NCI-H1930 (cell line): ENCODE measurements around the gene LRP2.

Experiments used
- DNase-seq, 2 experiments: peaks; one replicate each; lab custom pipeline; 2025; lab: John Stamatoyannopoulos, UW

The LRP2 gene

DNA sequence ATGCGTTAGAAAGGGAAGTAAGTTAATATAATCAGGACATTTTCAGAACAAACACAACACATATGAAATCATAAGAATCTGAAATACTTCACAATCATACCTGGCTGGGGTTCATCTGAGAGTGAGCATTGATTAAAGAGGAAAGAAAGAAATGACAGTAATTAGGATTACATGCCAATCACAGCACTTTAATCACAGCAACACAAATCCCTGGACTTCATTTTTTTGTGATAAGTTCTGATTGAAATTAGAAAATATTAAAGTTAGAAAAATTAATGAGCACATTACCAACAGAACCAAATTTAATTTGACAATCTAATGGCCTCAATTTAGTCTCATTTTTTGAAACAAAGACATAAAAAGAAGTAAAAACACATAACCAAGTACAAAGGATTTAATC, 121.9 kb downstream of the LRP2 start:
- no peak for DNase-seq

DNA sequence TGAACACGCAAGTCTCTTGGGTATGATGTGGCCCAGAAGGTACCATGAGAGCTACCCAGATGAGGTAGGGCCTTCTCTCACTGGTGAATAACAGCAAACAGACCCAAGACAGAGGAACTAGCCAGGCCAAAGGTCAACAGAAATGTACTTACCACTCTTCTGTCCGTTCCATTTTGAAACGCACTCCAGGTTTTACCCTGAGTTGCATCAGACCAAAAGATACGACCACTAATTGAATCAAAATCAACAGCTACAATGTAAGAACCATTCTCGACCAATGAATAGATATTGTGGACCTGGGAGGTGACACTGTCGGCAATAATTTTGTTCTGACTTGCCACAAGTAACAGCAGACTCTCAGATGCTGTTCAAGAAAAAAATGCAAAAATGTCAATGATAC, 124.4 kb downstream of the LRP2 start:
- DNase-seq: peak in 1 of 2 experiments; percentile 29

DNA sequence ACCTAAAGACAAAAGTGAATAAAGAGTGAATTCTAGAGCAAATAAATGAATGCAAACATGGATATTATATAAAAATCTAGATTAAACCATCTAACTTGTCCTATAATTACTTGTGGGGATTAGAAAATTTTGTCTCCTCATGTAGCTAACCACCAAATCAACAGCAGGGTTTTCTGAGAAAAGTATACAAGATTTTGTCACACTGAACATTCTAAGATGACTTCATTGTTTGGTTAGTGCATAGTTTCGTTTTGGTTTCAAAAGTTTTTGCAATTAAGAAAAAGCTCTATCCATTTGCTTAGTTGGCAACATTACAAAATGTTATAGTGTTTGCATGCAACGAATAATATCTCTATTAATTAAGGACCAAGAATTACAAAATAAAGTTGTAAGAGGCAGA, 125.0 kb downstream of the LRP2 start:
- no peak for DNase-seq

DNA sequence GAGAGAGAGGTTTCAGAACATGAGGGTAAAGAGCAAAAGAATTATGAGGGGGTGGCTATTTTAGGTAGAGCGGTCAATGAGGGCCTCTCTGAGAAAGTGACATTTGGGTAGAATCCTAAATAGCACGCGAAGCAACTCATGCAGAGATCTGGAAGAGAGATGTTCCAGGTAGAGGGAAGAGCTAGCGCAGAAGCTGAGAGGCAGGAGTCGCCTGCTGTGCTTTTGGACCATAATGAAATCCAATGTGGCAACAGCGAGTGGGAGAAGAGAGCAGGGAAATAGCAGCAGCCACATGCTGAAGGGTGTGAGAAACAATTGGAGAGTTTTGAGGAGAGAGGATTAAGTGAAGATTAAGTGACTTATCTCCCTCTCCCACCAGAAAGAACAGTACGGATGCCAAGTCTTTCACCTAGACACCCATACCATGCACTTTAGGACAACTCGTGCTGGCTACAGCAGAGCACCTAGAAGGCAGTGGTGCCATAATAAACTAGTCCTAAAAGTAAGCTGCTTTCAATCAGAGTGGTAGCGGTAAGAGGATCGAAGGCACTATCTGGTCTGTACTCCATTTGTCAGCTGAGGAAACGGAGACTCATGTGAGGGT, 129.7 kb downstream of the LRP2 start:
- DNase-seq: no peak

DNA sequence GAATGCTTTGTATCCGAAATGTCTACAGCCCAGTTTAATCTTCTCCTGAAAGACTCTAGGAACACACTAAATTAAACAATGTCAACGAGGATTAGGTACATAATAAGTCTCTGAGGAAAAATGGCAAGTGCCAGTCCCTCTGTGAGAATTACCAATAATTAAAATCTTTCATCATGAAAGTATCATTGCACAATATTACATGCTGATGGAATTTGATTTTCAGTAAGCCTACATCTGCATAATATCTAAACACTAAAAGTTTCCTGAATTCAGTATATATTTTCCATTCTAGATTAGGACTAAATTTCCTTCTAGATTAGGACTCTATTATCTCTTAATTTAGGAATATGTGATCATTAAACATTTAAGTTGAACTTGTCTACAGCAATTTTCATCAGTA, 132.1 kb downstream of the LRP2 start:
- DNase-seq: no peak

DNA sequence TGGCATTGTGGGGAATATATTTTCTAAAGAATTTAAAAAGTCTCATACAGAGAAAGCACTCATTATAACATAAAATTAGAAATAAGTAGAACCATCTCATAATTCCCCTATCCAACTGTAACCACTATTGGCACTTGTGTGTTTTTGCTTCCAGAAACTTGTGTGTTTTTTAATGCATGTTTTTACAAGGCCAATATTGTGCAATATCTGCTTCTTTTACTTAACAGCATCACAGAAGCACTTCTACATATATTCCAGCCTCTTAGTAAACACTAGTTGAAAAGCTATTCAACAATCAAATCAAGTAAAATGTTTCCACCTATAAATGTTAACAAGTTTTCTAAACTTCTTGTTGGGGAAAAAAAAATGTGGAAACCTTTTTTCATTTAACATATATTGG, 132.7 kb downstream of the LRP2 start:
- DNase-seq: no peak

DNA sequence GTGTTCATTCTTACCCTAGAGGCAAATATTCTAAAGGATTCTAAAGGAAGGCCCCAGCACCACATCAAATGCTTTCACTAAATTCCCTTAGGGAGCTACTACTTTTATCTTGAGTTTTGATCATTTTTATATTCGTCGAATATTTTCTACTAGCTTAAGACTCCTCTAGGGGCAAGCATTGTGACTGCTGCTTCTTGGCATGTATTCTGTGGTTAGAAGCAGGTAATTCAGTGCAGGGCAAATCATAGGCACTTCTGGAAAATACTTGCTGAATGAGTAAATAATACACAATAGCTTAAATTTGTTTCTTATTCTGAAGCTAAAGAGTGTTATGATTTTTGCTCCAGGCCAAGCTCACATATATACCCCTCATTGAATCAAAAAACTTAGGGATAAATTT, 136.4 kb downstream of the LRP2 start:
- no peak for DNase-seq

DNA sequence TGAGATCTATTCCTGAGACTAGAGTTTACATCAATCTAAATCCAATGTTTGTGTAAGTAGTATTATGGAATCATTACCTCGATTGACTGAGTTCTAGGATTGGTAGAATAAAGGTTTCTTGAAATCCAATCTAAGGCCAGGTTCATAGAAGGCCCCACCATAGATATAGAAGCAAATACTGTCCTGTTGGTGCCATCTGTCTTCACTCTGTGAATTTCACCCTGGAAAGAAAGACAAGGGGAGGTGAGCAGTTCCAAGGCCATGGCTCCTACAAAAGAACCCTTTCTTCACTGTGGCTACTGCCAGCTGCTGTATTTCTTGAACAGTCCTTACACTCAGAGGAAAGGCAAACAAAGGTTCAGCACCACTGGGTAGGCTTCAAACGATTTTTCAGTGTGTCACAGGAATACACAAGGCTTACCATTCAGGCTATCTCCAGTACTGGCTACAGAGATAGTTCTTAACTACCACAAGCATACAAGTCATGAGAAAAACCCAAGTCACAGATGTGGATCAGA, 137.0 kb downstream of the LRP2 start:
- no peak for DNase-seq

DNA sequence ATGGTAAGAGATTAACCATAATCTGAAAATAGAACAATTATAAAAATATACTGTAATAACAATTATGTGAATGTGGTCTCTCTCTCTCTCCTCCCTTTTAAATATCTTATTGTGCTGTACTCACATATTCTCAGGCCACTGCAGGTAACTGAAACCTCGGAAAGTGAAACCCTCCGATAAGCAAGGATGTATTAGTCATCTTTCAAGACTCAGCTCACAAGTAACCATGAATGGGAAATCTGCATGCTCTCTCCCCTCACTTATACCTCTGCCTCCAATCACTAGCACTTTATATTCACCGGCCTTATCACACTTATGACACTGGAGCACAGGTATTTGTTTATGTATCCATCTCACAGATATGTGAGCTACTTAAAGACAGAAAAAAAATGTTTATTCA, 139.7 kb downstream of the LRP2 start:
- no peak for DNase-seq

DNA sequence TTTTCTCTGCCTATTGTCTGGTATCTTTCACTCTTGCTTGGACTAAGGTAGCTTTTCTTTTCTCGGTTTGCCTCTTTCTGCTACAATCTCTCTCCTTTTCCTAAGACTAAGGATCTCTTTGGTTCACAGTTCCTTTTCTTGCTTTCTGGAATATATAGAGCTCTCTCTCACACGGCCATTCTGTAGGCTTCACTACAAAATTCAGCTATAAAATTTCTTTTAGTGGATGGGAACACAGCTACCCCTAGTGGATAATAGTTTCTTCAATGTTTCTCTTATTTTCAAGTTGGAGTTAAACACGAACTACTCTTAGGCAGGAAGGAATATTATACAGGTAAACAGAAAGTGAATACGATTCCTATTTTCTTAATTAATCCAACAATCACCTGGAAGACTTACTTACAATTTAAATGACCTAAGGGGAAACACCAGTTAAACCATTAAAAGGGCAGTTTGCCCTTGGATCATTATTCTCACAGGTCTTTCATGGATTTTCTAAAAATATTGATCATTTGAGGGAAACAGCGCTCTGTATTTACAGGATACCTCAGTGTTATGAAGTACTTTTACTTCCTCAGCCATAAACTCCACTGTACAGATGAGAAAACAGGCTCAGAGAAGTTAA, 140.5 kb downstream of the LRP2 start:
- peak in 1 of 2 experiments; percentile 8 for DNase-seq

DNA sequence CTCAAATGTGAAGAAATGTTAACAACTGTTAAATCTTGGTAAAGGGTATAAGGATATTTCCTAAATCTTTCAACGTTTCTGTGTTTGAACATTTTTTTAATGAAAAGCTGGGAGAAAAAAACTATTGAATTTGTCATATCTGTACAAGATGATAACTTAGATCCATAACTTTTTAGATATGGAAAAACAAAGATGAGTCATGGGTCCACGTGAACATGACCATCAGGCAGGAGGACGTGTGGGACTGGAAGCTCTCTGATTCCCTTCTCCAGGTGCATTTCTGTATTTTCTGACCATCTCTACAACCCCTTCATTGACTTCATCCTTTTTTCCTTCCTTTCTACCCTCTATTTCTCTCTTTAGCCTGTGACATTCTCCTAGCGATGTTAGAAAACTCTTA, 151.4 kb downstream of the LRP2 start:
- no peak for DNase-seq

DNA sequence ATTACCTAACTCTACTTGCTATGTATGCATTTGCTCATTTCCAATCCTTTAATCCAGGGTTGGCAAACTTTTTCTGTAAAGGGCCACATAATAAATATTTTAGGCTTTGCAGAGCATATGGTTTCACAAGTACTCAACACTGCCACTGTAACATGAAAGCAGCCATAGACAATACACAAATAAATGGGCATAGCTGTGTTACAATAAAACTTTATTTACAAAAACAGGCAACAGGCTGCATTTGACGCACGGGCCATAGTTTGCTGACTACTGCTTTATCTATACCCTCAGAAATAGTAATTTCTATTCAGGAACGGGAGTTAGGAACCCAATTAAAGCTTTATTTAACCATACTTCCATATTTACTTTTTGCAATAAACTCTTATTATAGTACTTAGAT, 154.3 kb downstream of the LRP2 start:
- no peak for DNase-seq

DNA sequence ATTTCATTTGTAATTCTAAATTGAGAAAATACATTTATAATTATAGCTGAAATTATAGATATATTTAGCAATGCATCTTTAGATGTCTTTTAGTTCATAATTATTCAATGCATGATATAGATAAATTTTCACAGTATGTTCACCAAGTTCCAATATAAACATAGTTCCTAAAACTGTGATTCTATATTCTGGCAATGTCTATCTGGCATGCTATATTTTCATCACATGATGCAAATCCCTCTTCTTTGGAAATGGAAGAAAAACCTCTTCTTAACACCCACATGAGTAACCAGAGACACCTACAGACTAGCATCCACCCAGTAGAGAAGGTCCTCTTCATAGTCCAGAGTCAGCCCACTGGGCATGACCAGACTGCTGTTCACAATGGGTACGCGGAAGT, 157.2 kb downstream of the LRP2 start:
- DNase-seq: no peak

DNA sequence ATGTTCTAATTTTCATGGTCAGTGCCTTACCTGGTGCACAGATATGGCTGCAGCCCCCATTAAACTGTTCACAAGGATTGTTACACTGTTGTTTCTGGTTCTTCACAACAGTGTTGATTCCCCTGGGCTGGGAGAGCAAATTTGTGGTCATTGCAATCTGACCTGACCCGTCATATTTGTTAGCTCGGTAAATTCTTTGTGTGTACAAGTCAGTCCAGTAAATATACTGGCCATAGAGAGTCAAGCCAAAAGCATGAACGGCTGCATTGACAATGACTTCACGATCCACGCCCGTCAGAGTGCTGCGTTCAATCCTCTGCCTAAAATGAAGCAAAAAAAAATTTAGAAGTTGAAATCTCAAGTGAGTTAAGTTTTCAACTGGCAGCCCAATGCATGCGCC, 158.4 kb downstream of the LRP2 start:
- no peak for DNase-seq

DNA sequence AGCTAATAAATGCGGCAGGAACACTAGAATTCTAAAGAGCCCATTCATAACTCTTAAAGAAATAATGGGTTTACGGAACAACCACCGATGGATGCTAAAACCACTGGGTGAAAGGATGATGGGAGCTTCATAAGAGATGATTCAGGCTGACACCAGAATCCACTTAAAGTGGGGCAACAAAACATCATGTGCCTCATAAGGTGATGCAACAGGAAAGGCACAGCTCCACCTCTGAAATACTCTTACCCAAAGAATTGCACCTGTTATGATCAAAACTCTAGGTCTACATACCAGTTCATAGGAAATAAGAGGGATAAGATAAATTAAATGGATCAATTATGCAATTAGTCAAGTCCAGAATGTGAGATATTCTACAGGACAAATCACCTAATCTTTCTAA, 161.6 kb downstream of the LRP2 start:
- DNase-seq: no peak

DNA sequence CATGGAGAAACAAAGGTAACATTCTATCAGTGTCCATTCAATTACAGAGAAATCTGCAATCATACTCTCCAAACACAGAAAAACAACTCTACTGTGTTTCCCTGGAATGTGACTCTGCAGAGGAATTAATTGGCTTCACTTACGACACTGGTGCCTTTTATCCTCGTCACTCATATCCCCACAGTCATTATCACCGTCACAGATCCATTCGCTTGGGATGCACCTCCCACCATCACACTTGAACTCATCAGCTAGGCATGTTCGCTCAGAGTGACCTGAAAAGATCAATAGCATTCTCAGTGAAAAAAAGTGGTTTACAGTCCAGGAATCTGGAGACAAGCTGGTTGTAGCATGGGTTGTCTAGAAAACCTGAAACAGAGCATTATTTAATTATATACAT, 168.7 kb downstream of the LRP2 start:
- no peak for DNase-seq

DNA sequence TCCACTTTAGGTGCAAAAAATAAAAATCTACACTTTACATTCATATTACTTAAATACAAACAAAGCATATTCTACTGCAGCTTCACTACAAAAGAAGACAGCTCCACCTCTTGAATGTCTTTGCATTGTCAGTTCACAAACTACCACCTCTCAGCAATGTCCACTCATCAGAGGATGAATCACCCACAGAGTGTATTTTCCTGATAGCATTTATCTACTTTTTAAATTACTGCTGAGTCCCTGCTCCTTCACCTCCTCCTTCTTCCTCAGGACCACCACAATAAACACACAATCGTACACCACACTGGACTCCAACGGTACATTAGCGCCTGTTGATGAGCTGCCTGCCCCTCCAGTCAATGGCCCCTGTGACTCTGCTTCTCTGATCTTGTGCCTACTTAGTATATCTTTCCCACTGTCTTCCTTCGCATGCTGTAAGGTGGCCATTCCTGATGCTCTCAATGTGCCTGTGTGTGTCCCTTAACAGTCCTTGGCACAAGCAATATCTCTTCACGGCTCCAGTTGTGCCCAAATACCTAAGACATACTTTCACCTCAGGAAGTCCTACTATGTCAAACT, 172.0 kb downstream of the LRP2 start:
- DNase-seq: no peak

DNA sequence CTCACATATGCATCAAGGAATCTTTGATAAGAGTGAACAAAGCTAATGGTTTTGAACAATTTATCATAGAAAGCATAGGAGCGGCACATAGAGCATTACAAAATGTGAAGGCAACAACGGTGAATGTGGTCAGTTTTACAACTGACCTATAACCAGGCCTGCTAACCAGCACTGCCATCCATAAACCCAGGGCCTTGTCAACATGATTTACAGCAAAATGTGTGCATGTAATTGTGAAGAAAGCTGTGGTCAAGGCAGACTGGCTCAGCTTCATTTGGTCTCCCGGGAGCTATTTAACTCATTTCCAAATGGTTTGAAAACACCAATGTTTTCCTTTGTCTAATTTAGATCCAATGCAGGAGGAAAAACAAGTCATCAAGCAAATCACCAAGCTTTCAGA, 173.2 kb downstream of the LRP2 start:
- DNase-seq: peak; percentile 26 to 48

DNA sequence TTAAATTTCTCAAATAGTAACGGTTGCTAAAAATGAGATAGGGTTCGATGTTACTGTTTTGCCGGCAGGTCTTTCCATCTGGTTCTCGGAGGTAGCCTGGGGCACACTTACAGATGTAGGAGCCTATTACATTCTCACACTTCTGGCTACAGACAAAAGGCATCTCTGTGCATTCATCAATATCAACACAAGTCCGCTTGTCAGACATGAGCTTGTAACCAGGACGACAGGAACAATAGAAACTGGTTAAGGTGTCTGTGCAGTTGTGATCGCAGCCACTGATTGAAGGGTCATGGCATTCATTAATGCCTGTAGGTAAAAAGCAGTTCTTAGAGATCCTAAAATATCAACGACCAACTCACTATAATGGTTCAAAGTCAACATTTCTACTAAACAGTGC, 176.6 kb downstream of the LRP2 start:
- DNase-seq: no peak

DNA sequence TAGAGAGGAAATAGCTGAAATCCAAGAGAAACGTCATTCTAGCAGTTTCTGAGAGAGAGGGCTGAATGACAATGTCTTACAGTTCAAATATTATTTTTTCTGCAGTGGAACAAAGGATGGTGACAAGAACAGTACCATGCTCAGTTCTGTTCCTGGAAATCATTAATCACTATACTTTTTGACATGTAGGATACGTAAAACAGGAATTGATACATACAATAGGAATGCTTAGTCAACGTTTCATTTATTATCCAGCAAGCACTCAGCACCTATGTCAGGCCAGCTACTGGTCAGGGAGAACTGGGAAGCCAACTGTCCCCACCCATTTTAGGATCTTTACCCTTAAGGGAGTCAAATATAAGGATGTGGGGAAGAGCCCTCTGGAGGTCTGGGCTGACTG, 178.3 kb downstream of the LRP2 start:
- no peak for DNase-seq

DNA sequence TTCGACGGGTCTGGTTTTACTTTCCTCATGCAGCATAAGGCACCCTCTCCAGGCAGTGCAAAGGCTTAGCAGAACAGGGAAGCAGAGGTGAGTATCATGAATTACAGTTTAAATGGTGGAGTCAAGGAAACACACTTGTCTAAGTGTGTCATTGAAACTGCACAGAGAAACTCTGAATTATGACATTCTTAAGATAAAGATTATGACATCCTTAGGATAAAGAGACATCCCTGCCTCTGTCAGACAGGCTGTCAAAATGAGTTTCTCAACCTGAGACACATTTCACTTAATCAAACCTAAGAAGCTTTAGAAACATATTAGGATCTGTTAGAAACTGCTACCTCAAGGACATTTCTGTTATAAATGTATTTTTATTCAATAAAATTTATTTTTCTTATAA, 179.8 kb downstream of the LRP2 start:
- DNase-seq: no peak

DNA sequence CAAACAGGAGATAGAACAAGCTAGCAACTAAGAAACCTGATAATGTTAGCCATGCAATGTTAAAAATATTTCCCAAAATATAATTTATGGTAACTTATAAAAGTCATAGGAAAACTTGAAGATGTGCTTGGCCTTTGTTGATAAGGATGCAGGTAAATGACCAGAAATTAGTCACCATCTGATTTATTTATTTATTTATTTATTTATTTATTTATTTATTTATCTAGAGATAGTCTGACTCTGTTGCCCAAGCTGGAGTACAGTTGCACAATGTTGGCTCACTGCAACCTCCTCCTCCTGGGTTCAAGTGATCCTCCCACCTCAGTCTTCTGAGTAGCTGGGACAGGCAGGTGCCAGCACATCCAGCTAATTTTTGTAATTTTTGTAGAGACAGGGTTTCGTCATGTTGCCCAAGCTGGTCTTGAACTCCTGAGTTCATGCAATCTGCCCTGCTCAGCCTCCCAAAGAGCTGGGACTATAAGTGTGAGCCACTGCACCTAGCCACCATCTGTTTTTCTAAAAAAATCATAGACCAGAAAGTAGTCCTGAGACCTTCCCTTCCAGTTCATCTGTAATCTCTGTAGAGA, 183.4 kb downstream of the LRP2 start:
- DNase-seq: no peak

DNA sequence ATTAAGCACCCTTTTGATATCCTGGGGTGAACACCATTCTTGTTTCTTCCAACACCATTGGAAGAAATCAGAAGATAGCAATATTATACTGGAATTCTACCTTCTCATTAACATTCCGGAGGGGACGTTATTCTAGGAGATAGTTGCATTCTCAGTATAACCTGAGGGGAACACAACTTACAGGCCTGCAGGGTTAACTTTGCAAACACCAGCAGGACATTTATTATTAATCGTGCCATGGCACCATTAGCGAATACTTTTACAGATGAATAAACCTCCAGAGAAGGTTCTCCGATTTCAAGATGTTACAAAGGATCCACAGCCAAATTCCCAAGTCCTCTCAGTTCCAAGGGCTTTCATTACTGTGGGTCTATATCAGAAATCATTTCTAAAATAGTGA, 184.0 kb downstream of the LRP2 start:
- no peak for DNase-seq
